Measurements from ENCODE around the gene GPC6.

DNA sequence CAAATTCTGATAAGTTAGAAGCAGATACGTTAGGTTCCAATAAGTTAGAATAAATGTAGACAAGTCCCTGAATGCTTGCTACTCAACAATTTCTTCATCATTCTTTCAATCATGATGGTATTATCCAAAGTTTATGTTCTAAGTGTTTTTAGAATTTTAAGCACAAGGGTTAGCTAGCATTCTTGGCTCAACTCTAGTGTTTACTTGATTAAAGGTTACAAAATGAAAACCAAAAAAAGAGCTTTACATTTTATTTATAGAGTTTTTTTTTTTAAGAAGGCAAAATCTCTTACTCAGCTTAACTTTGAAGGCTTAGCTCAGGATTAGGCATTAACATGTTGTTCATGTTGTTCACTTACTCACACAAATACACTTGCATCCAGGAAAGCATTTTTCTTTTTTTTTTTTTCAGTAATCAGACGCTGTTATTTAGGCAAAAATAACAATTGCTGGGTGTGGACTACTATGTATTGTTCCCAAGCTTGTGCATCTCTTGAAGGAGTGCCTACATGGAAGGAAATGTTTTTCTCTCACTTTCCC is 832.3 kb downstream of the GPC6 start:
- no peak for TF ChIP-seq EZH2 (IDR thresholded peaks at IDR 0.05; ENCODE audit: borderline replicate concordance, insufficient read depth, low read depth, low read length, poor library complexity, severe bottlenecking)
- TF ChIP-seq, protein P1, sequence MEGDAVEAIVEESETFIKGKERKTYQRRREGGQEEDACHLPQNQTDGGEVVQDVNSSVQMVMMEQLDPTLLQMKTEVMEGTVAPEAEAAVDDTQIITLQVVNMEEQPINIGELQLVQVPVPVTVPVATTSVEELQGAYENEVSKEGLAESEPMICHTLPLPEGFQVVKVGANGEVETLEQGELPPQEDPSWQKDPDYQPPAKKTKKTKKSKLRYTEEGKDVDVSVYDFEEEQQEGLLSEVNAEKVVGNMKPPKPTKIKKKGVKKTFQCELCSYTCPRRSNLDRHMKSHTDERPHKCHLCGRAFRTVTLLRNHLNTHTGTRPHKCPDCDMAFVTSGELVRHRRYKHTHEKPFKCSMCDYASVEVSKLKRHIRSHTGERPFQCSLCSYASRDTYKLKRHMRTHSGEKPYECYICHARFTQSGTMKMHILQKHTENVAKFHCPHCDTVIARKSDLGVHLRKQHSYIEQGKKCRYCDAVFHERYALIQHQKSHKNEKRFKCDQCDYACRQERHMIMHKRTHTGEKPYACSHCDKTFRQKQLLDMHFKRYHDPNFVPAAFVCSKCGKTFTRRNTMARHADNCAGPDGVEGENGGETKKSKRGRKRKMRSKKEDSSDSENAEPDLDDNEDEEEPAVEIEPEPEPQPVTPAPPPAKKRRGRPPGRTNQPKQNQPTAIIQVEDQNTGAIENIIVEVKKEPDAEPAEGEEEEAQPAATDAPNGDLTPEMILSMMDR (IDR thresholded peaks at IDR 0.05) = no peak

All from B cell (primary cell).